K562 (cell line): ENCODE results near the gene NAALAD2. TPM values are rescaled to one million over a fixed set of nuclear protein-coding genes. Genes with fewer than 3 reads are reported as not detected.

Source experiments
- ATAC-seq: fragments of 200-7000 bp; cut with Tn5 transposase; 3 replicates; pipeline ENCODE4 v1.9.1; 2020; ENCODE audit warnings: moderate library complexity
- BruUV-seq: library from RNA; stranded (reverse); fragments of 400-500 nt; replicated peaks from 2 replicates; lab custom pipeline; 2021; lab: Mats Ljungman, UMichigan
- CTCF ChIA-PET: fragments of 300-600 bp; formaldehyde crosslinking; extraction: SDS; loops from one replicate; lab custom pipeline; 2021; ENCODE audit warnings: low intra/inter-chr PET ratio; lab: Yijun Ruan, JAX
- POLR2A ChIA-PET: fragments of 300-600, 350-650 bp; sonication (Branson Sonifier 250); formaldehyde crosslinking; extraction: SDS; loops from one replicate; lab custom pipeline; 2021; ENCODE audit warnings: antibody characterized with exemption, inconsistent platforms; lab: Yijun Ruan, JAX
- DNase-seq, 4 experiments: peaks; one replicate each; pipeline versions ENCODE4 v3.0.0 to v3.0.0-alpha.2; 2011 to 2018; ENCODE audit warnings: low spot score in 3 of 4, mixed read lengths in 3 of 4; ENCODE audit errors: extremely low read depth in 1 of 4
- FAIRE-seq: peaks from 2 replicates; lab custom pipeline; 2011; peaks lifted over from hg19 to GRCh38; lab: Jason Lieb, UNC
- H2AFZ ChIP-seq: 2 replicates; pipeline ENCODE4 v1.6.0; 2011; ENCODE audit warnings: low read depth, low read length, control low read depth, inconsistent platforms
- H3K27ac ChIP-seq: fragments of 200-600 bp; 3 replicates; pipeline ENCODE4 v1.8.0; 2011; ENCODE audit warnings: low read depth, mild to moderate bottlenecking, control low read depth, inconsistent platforms, low read length, moderate library complexity, mixed read lengths; ENCODE audit errors: extremely low read depth
- H3K27me3 ChIP-seq, 2 experiments: fragments of 300-600 bp in 1 of 2; 2 replicates in 1 of 2; 3 replicates in 1 of 2; pipeline versions ENCODE4 v1.6.0 to v1.8.0; 2011; ENCODE audit warnings: inconsistent platforms in 2 of 2, low read length in 2 of 2, mild to moderate bottlenecking in 1 of 2, mixed read lengths in 1 of 2, moderate library complexity in 1 of 2; ENCODE audit not compliant: control insufficient read depth in 2 of 2, insufficient read depth in 2 of 2
- H3K36me3 ChIP-seq: fragments of 300-600 bp; 3 replicates; pipeline ENCODE4 v1.8.0; 2011; ENCODE audit warnings: mild to moderate bottlenecking, low read length, inconsistent platforms; ENCODE audit not compliant: control insufficient read depth, insufficient read depth
- H3K4me1 ChIP-seq, 2 experiments: fragments of 200-600 bp in 1 of 2; replicated peaks in 1 of 2; 2 replicates in 1 of 2; 3 replicates in 1 of 2; pipeline versions ENCODE4 v1.5.1 to v1.8.0; 2011; ENCODE audit warnings: inconsistent platforms in 2 of 2, low read length in 2 of 2, mild to moderate bottlenecking in 1 of 2, mixed read lengths in 1 of 2, moderate library complexity in 1 of 2; ENCODE audit not compliant: control insufficient read depth in 2 of 2, insufficient read depth in 2 of 2
- H3K4me2 ChIP-seq: 2 replicates; pipeline ENCODE4 v1.6.1; 2011; ENCODE audit warnings: low read length, control low read depth, inconsistent platforms, mixed read lengths; ENCODE audit not compliant: insufficient read depth
- H3K4me3 ChIP-seq: fragments of 200-600 bp; sonication (generic), shearing (Covaris generic); 2 replicates; pipeline ENCODE4 v1.5.1; 2016; ENCODE audit warnings: control low read depth, inconsistent platforms
- H3K79me2 ChIP-seq: fragments of 200-600 bp; 3 replicates; pipeline ENCODE4 v1.8.0; 2011; ENCODE audit warnings: low read length, inconsistent platforms; ENCODE audit not compliant: control insufficient read depth, insufficient read depth
- H3K9ac ChIP-seq, 2 experiments: 2 replicates each; pipeline versions ENCODE4 v1.6.0 to v1.6.1; 2011; ENCODE audit warnings: low read depth in 2 of 2, low read length in 2 of 2, control low read depth in 1 of 2, inconsistent platforms in 1 of 2, mild to moderate bottlenecking in 1 of 2, mixed read lengths in 1 of 2; ENCODE audit not compliant: insufficient read depth in 1 of 2
- H3K9me1 ChIP-seq: one replicate; pipeline ENCODE4 v1.6.0; 2011; ENCODE audit warnings: inconsistent platforms, mild to moderate bottlenecking, low read length, moderate library complexity; ENCODE audit not compliant: control insufficient read depth, insufficient read depth
- H3K9me3 ChIP-seq: replicated peaks from 2 replicates; pipeline ENCODE4 v1.5.1; 2011; ENCODE audit warnings: low read depth, low read length, inconsistent platforms; ENCODE audit not compliant: control insufficient read depth, insufficient read depth
- H4K20me1 ChIP-seq: replicated peaks from 2 replicates; pipeline ENCODE4 v1.6.1; 2011; ENCODE audit warnings: low read length, inconsistent platforms, mixed read lengths; ENCODE audit not compliant: control insufficient read depth, insufficient read depth
- GABPB2 ChIP-seq: fragments of 250-450 bp; sonication (Bioruptor Pico); conservative IDR thresholded peaks from 2 replicates; pipeline ENCODE4 v1.5.1; 2021; ENCODE audit warnings: mild to moderate bottlenecking
- MBD2 ChIP-seq: sonication (generic); IDR thresholded peaks from 2 replicates; pipeline ENCODE4 v1.6.1; 2016; ENCODE audit warnings: low read depth, borderline replicate concordance
- MIER1 ChIP-seq: fragments of 450-650 bp; IDR thresholded peaks from 2 replicates; pipeline ENCODE4 v1.6.1; 2016; ENCODE audit warnings: antibody characterized with exemption, mild to moderate bottlenecking, low read depth
- NELFE ChIP-seq: IDR thresholded peaks from 2 replicates; pipeline ENCODE4 v1.6.1; 2011; ENCODE audit warnings: mild to moderate bottlenecking; ENCODE audit not compliant: insufficient read depth, insufficient read length
- PHB2 ChIP-seq: fragments of 450-650 bp; IDR thresholded peaks from 2 replicates; pipeline ENCODE4 v1.6.1; 2017; ENCODE audit warnings: low read depth
- POLR2AphosphoS2 ChIP-seq: IDR thresholded peaks from 2 replicates; pipeline ENCODE4 v1.6.1; 2012; ENCODE audit warnings: low read length, improper control_type of control experiment
- TEAD2 ChIP-seq: fragments of 450-650 bp; IDR thresholded peaks from 2 replicates; pipeline ENCODE4 v1.6.1; 2016; ENCODE audit warnings: missing genetic modification characterization, control low read depth, missing compliant biosample characterization
- THAP7 ChIP-seq: fragments of 250-450 bp; sonication (Bioruptor Pico); IDR thresholded peaks from 2 replicates; pipeline ENCODE4 v1.5.0; 2021
- XRCC4 ChIP-seq: IDR thresholded peaks from one replicate; pipeline ENCODE4 v1.6.1; 2011; ENCODE audit not compliant: insufficient read depth, insufficient read length; ENCODE audit errors: extremely low read depth
- ZBTB1 ChIP-seq: sonication (generic); formaldehyde crosslinking; IDR thresholded peaks from 2 replicates; pipeline ENCODE4 v1.8.1; 2023; ENCODE audit warnings: missing genetic modification reagents, low read depth, mild to moderate bottlenecking, borderline replicate concordance
- ZMIZ1 ChIP-seq, 2 experiments: fragments of 150-350 bp in 1 of 2; IDR thresholded peaks; 2 replicates each; pipeline ENCODE4 v1.6.1; 2012 to 2016; ENCODE audit warnings: low read depth in 2 of 2, low read length in 2 of 2, mild to moderate bottlenecking in 1 of 2, moderate library complexity in 1 of 2
- ZNF184 ChIP-seq: sonication (generic); formaldehyde crosslinking; IDR thresholded peaks from 2 replicates; pipeline ENCODE4 v1.5.0; 2020; ENCODE audit warnings: missing genetic modification reagents
- ZNF589 ChIP-seq: fragments of 200-800 bp; sonication (Bioruptor generic); IDR thresholded peaks from 2 replicates; pipeline ENCODE4 v1.6.1; 2016; ENCODE audit warnings: low read depth, missing genetic modification characterization, missing compliant biosample characterization
- WGBS: fragments of 100-300 bp; shearing (Covaris generic); methylation state at CpG from one replicate; pipeline ENCODE4 v1.1.6; 2016; ENCODE audit warnings: low coverage, mixed read lengths; ENCODE audit not compliant: insufficient coverage; ENCODE audit errors: missing lambda C conversion rate; 5-methylcytosine and 5-hydroxymethylcytosine counted together
- in situ Hi-C: fragments of 300-500 bp; cut with MboI; formaldehyde crosslinking; loops from 4 replicates; pipeline ENCODE4 v1.15.0; 2018; ENCODE audit warnings: inconsistent platforms, mixed read lengths
- intact Hi-C: fragments of 100-400 bp; cut with micrococcal nuclease; formaldehyde crosslinking; loops from 2 replicates; pipeline ENCODE4 v1.14.2; 2022
- polyA plus RNA-seq, 8 experiments: library from polyadenylated mRNA; depleted of rRNA in 4 of 8; stranded (reverse) in 5 of 8; unstranded in 3 of 8; fragments of >200 nt; fragmentation: Nextera tagmentation in 2 of 8; fragmentation: Illumina TruSeq in 1 of 8; extraction: Ambion mirVana in 2 of 8; extraction: Trizol in 1 of 8; gene quantifications; 2 replicates each; pipeline versions ENCODE4 v1.2.1 to v1.2.3, GENCODE V29; 2011 to 2014; ENCODE audit warnings: inconsistent platforms in 1 of 8, missing spikeins in 1 of 8
- total RNA-seq, 7 experiments: library from RNA; depleted of rRNA in 6 of 7; stranded (reverse); fragments of >200 nt in 6 of 7; fragmentation: Illumina TruSeq in 2 of 7; extraction: Trizol in 2 of 7; gene quantifications; 2 replicates each; pipeline versions ENCODE4 v1.2.1 to v1.2.3, GENCODE V29; 2011 to 2021; ENCODE audit warnings: low replicate concordance in 1 of 7
- TF ChIP-seq, protein P1 (sequence below): fragments of 250-450 bp; sonication (Bioruptor Pico); IDR thresholded peaks from 2 replicates; pipeline ENCODE4 v1.5.0; 2022; ENCODE audit warnings: mild to moderate bottlenecking
- TF ChIP-seq, protein P2 (sequence below), 2 experiments: IDR thresholded peaks; 2 replicates each; pipeline ENCODE4 v1.6.1; 2012; ENCODE audit warnings: improper control_type of control experiment in 2 of 2, low read depth in 2 of 2, low read length in 2 of 2, borderline replicate concordance in 1 of 2

NAALAD2 gene
- total and polyA plus RNA-seq, 9 of the 15 experiments (the other 6 are each of a cell fraction or from before 2014, with no cell fraction given) = 0.05 to 0.24 (median 0.12) TPM

DNA sequence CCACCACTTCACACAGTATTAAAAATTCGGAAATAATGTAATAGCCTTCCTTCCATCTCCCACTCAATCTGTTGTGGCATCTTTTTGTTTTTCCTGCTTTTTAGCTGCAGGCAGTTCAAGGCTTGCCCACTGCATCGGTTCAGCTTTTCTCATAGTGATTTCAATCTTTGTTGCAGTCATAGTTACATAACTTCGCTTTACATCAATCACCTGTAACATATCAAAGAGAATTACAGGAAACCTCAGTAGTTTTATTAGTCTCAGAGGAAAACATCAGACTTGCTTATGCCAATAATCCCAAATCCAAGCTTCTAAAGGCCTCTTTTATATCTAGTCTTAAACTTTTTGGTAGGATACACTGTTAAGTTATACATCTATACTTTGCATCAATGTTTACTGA is 67.9 kb downstream of the NAALAD2 start:
- no peak for DNase-seq
- Histone ChIP-seq H3K27me3 (no peaks in the 10 kb centered on the region), H2AFZ (no peak overlapping the region), H3K9me3 (no peaks in the 10 kb centered on the region), H3K36me3 (peaks cover 90% of the 10 kb centered on the region), H3K4me3 (no peak overlapping the region), H4K20me1 (no peaks in the 10 kb centered on the region), H3K4me1 (no peaks in the 10 kb centered on the region), H3K79me2 (no peaks in the 10 kb centered on the region), H3K4me2 (no peak overlapping the region), H3K27ac (no peak overlapping the region), H3K9me1 (no peaks in the 10 kb centered on the region), H3K9ac (no peak overlapping the region)
- ChIA-PET POLR2A (no interaction called here), CTCF (no interaction called here)
- no peak for ATAC-seq
- BruUV-seq = no TSS peak
- in situ Hi-C loops (no loop called here), intact Hi-C loops (no loop called here)
- 91% methylated on average over 2 of the region's 3 CpGs for WGBS
- no peak for FAIRE-seq
- TF ChIP-seq POLR2AphosphoS2 (no peak), TEAD2 (no peak), PHB2 (no peak), ZNF589 (CRISPR knock-in tag) (no peak), ZNF184 (CRISPR knock-in tag) (no peak), MIER1 (no peak), GABPB2 (no peak), ZBTB1 (CRISPR knock-in tag) (no peak), NELFE (no peak), ZMIZ1 (IDR thresholded peaks at IDR 0.05; ENCODE audit: low read depth in 2 of 2, low read length in 2 of 2) (no peak), XRCC4 (no peak), MBD2 (no peak), THAP7 (CRISPR knock-in tag) (no peak)
- TF ChIP-seq, protein P1, sequence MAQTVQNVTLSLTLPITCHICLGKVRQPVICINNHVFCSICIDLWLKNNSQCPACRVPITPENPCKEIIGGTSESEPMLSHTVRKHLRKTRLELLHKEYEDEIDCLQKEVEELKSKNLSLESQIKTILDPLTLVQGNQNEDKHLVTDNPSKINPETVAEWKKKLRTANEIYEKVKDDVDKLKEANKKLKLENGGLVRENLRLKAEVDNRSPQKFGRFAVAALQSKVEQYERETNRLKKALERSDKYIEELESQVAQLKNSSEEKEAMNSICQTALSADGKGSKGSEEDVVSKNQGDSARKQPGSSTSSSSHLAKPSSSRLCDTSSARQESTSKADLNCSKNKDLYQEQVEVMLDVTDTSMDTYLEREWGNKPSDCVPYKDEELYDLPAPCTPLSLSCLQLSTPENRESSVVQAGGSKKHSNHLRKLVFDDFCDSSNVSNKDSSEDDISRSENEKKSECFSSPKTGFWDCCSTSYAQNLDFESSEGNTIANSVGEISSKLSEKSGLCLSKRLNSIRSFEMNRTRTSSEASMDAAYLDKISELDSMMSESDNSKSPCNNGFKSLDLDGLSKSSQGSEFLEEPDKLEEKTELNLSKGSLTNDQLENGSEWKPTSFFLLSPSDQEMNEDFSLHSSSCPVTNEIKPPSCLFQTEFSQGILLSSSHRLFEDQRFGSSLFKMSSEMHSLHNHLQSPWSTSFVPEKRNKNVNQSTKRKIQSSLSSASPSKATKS (CRISPR knock-in tag) = no peak
- TF ChIP-seq, protein P2, sequence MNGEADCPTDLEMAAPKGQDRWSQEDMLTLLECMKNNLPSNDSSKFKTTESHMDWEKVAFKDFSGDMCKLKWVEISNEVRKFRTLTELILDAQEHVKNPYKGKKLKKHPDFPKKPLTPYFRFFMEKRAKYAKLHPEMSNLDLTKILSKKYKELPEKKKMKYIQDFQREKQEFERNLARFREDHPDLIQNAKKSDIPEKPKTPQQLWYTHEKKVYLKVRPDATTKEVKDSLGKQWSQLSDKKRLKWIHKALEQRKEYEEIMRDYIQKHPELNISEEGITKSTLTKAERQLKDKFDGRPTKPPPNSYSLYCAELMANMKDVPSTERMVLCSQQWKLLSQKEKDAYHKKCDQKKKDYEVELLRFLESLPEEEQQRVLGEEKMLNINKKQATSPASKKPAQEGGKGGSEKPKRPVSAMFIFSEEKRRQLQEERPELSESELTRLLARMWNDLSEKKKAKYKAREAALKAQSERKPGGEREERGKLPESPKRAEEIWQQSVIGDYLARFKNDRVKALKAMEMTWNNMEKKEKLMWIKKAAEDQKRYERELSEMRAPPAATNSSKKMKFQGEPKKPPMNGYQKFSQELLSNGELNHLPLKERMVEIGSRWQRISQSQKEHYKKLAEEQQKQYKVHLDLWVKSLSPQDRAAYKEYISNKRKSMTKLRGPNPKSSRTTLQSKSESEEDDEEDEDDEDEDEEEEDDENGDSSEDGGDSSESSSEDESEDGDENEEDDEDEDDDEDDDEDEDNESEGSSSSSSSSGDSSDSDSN (IDR thresholded peaks at IDR 0.05; ENCODE audit: borderline replicate concordance in 1 of 2, low read depth in 2 of 2, low read length in 2 of 2) = no peak
